CD4-positive, alpha-beta T cell treated with Interleukin-4 for 4 hours (primary cell): ENCODE results near the gene VSNL1.

Experiments
- DNase-seq: peaks from one replicate; pipeline ENCODE4 v3.0.0-alpha.2; 2020

The VSNL1 gene

DNA sequence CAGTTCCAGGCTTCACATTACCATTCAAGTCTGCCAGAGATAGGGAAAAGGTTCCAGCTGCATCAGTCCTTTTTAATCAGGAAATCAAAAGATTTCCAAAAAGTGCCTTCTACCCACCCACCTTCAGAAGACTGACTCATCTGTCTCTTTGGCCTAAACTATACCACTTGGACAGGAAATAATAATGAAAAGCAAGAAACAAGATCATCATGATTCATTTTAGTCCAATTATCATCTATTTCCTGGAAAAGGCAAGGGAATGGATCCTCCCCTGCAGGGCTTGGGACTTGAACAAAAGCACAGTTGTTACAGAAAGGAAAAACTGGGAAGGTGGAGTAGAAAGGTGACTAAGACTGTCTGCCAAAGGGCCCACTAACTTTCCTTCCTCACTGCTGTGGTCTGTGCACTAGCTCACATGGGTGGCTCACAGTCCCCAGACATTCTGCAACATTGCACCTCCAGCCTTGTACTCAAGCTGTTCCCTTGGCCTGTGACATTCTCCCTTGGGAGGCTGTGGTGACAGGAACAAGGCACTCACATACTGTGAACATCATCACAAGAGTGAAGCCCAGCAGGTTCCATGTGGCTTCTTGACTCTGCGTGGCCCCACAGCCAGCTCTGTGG is 75.3 kb downstream of the VSNL1 start:
- no peak for DNase-seq

DNA sequence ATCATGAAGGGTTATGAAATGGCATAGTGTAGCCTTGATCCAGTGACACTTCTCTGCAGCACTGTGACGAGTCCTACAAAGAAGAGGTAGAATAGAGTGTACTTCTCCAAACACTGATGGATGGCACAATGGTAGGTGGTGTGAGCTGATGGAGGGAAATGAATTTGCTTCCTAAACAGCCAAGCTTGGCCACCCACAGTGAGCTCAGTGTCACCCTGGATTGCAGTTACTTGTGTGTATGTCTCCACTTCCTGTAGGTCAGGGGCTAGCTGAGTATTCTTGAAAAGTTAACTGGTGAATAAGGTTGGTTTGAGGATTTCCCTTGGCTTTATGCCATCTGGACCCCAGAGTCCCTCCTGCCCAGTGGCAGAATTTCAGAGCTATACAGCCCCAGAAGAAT is 75.9 kb downstream of the VSNL1 start:
- DNase-seq: no peak

DNA sequence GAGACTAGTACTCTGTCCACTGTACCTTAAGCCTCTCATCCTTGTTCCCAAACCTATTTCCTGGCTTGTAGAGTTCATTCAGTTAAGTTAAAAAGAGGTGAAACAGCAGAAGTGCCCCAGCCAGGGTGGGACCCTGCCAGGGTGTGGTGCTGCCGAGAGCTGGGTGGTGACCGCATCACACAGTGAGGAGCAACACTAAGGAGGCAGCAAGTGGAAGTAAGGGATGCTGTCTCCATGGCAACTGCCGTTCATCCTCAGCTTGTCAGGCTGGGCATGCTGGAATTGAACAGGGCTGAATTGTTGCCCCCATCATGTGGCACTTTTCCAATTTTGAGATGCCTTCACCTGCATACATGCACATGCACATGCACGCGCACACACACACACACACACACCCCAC is 77.0 kb downstream of the VSNL1 start:
- DNase-seq: no peak

DNA sequence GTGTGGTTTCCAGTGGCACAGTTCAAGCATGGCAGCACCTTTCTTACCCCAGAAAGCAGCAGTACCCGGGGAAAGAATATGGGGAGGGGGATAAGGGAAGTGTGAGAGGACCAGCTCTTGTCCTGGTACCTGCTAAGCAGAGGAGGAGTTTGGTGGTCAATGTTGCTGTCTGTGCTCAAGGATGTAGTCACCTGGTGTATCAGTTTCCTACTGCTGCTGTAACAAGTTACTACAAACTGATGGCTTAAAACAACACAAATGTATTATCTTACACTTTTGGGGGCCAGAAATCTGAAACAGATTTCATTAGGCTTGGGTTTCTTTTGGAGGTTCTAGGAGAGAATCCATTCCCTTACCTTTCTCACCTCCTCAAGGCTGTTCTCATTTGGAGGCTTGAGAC is 77.5 kb downstream of the VSNL1 start:
- no peak for DNase-seq

DNA sequence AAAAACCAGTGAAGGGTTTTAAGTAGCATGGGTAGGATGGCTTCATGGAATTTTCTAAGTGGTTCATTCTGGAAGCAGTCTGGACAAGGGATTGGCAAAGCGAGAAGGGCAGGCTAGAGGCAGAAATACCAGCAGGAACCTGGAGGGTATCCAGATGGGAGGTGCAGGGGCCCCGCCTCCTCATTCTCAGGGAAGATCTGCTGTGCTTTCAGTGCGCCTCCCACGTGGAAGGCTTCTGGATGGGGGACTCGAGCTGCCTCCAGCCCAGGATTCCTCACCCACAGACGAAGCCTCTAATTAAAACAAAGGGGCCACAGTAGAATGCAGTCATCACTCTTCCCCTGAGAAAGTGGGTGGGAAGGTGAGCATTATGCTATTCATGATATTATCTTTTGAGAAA is 79.8 kb downstream of the VSNL1 start:
- DNase-seq: no peak

DNA sequence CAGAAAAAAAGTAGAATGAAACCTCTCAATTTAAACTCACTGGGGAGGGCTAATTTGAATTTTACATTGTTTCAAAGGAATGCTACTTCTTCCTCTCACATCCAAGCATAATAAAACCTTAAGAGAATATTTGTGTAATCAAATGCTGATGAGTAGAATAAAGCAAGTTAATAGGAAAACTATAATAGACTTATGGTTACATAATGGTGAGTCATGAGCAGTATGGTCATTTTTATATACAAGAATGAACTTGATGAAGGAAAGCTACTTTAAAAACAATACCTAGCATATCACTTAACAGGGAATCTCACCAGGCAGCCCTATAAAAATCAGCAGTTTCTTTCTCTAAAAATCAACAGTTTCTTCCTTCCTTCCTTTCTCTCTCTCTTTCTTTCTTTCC is 80.3 kb downstream of the VSNL1 start:
- DNase-seq: no peak

DNA sequence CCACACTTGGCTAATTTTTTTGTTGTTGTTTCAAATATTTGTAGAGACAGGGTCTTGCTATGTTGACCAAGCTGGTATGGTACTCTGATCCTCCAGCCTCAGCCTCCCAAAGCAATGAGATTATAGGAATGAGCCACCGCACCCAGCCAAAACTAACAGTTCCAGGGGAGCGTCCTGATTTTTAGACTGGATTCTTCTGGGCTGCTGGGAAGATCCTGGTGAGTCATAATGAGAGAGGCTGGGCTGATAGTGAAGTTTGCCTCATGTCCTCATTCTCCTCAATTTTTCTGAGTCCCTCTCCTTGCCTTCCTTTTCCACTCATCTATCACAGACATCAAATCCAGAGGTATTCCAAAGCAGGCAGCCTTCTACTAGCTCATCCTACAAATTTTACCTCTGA is 81.3 kb downstream of the VSNL1 start:
- no peak for DNase-seq

DNA sequence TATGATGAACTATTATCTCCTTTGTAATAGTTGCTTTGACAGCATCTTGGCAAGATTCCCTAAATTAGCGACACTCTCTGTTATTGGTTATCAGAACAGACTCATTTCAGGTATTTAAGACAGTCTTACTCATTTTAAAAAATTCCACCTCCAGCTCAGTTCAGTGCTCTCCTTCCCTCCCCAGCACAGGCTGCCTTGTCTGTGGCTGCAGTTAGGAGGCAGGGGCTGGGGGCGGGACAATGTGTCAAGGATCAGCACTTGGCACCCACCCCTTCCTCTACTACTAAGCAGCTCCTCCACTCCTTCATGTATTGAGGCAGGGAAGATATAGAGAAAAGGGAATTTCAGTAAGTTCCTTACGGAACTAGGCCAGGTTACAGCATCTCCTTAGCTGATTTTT is 85.0 kb downstream of the VSNL1 start:
- DNase-seq: no peak

DNA sequence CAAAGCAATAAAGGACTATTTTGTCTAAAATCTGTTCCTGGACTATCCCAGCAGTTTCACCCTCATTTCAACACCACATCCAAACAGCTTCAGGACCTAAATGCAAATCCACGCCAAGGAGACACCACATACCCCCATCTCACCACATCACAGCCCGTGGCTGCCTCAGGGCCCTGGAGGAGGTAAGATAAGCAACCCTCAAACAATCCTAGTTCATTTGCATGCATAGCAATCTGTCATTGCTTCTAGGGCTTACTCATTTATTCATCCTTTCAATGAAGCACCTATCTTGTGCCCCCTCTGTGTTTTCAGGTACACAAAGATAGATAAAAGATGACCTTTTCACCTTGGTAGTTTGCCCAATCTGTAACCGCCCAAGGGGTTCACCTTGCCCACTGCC is 86.5 kb downstream of the VSNL1 start:
- no peak for DNase-seq

DNA sequence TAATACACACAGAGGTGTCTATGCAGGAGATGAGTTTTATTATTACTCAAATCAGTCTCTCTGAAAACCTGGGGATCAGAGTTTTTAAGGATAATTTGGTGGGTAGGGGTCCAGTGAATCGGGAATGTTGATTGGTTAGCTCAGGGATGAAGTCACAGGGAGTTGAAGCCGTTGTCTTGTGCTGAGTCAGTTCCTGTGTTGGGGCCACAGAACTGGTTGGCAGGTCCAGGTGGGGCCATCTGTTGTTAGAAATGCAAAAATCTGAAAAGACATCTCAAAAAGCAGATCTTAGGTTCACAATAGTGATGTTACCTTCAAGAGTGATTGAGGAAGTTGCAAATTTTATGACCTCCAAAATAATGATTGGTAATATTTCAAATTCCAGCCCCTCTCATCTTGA is 86.9 kb downstream of the VSNL1 start:
- no peak for DNase-seq

DNA sequence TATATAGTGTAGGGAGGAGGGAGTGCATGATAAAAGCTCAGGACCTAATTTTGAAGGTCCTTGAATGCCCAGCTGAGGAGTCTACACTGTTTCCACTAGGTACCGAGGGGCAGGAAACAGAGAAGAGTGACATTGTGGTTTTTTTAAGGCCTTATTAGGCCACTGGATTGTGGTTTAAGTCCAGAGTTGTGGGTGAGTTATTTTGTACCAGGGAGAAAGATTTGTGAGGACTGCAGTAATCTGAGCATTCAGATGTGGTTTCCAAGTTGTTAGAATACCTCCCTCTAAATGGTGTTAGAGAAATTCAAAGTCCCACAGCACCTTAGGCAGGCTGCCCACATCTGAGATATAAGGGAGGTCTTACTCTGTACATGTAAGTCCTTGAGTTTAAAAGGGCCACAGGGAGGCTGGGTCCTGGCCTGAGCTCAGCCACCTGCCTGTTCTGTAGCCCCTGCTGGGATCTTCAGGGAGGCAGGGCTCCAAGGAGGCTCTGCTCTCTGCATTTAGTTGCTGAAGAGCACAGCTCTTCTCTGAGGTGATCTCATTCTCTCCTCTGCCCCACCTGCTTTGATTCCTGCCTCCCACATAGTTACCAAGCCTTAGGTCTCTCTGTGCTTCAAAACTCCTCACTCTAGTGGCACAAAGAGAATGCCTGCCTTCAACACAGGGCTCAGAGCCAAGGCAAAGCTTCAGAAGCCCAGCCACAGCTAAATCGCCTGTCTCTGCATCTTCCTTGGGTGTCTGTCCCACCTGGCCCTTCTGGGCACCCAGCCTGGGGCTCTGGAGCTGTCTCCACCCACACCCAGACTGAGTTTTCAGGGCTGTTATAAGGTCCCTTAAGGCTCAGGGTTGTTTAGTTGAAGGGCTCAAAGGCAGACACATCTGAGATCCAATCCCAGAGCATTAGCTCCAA is 88.1 kb downstream of the VSNL1 start:
- DNase-seq: no peak

DNA sequence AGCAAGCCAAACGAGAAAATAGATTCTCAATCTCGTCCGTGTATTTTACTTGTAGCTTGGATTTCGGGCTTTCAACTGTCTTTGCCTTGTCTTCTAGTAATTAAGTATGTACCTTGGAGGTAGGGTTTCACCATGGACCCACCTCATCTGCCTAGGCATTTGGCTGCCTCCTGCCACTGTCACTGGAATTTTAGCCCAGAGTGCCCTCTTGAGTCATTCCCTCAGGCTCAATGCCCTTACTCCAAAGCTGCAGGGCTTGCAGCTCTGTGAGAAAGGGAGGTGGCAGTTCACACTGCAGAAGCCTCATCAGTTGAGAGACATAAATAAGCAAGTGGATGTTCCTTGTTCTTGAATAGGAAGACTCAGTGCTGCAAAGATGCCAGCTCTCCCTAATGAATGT is 89.6 kb downstream of the VSNL1 start:
- no peak for DNase-seq

DNA sequence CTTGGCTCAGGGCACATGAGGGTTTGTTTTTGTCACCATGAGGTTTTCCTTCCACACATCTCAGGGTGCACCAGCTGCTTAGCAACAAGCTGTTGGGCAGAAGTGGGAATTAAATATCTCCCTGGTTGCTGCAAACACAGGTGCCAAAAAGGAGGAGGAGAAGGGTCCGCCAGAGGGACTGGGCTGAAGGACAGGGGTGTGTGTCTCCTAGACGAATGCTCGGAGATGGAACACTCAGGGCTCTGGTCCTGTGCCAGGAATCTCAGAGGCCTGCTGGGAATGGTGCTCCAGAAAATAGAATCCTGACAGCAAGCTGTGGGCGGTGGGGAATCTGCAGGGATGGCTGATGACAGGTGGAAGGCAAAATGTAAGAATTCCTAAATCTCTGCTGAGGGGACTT is 94.5 kb downstream of the VSNL1 start:
- no peak for DNase-seq

DNA sequence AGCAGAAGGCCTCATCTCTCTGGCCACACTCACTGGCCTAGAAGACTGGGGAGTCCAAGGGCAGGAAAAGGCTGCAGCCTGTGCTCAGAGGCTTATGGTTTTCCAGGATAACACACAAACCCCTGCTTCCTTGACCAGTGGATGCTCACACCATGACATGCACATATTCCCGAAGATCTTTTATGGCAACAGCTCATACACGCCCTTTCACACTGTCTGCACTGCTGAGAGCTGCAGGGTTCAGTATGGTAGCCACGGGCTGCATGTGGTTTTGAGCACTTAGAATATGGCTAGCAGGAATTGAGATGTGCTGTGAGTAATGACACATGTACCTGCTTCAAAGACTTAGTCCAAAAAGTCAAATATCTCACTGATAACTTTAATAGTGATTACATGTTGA is 95.8 kb downstream of the VSNL1 start:
- DNase-seq: no peak

DNA sequence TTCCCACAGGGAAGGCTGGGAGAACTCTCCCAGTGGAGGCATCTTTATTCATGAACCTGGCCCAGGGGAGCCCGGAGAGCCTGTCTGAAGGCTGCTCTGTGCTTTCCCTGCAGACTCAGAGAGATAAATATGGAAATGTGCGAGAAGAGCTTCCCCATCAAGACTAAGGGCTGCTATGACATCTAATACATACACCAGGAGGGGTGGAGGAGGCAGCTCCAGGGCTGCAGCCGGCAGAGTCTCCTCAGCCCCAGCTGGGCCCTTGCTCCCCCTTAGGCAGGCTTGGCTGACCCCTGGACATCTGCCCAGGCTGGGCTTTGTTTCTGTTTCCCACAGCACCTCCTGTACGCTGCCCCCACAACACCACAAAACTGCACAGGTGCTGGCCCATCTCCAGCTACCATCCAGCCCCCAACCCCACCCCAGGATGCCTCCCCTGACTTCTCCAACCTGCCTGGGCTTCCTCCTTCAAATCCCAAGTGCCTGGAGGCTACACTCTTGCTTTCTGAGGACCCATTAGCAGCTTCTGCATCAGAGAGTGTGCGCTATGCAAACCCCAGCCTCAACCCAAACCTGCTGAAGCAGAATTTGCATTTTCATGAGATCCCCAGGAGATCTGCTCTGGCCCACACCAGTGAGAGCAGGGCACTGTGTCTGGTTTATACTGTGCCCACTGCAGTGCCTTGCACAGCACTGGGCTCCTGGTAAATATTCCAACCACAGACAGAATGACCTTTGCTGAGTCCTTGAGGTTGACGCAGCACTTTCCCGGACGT is 96.8 kb downstream of the VSNL1 start:
- no peak for DNase-seq

DNA sequence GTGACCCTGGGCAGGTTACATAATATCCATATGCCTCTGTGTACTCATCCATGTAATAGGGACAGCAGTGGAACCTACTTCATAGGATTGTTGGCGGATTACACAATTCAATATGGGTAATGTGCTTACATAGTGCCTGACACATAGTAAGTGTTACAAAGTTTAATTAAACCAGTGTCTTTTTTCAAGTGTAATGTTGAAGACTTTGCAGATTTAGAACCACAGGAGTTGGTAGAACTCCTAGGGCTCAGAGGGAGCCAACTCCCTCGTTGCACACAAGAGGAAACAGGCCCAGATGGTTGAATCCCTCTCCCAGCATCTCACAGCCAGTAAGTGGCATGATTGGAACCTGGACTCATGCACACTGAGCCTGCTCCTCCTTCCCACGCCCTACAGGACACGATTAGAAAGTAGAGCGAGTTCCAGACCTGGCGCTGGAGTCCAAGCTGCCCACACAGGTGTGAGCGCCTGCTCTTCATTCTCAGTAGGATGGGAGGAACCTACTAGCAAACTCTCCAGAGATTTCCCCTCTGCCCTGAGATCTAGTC is 97.8 kb downstream of the VSNL1 start:
- no peak for DNase-seq

DNA sequence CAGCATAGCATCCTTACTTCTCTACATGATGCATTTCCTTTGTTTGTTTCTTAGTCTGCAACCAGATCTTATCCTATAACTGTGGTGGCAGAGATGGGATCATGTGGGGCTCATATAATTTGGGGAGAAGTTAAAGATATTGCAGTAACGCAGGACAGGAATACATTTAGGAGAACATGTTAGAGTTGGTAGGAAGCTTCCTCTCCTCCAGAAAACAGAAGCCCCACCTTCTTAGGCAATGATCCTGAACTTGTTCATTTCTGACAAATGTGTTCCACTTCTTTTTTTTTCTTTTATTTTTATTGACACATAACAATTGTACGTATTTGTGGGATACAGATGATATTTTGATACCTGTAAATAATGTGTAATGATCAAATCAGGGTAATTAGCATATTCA is 99.9 kb downstream of the VSNL1 start:
- no peak for DNase-seq

DNA sequence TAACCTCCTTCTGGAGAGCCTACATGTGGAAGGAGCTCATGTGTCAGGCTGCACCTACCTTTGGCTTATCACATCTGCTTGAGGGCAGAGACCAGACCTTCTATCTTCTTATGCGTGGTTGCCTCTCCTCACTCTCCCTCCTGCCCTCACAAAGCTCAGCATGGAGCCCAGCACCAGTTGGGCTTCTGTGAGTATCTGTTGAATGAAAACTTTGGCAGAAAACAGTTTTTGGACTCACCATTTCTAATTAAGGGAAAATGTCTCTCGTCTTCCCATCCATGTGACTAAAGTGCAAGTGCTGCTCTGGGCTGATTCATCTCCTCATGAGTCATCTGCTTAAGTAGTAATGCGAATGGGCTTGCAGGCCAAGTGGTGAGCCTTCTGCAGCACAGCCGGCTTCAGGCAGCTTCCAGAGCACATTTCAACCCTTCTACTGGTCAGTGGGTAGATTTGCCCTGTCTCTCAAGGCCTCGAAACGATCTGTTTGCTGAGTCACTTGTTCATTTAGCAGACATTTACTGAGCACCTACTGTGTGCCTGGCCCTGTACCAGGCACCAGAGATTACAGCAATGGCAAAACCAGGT is 102.6 kb downstream of the VSNL1 start:
- no peak for DNase-seq

DNA sequence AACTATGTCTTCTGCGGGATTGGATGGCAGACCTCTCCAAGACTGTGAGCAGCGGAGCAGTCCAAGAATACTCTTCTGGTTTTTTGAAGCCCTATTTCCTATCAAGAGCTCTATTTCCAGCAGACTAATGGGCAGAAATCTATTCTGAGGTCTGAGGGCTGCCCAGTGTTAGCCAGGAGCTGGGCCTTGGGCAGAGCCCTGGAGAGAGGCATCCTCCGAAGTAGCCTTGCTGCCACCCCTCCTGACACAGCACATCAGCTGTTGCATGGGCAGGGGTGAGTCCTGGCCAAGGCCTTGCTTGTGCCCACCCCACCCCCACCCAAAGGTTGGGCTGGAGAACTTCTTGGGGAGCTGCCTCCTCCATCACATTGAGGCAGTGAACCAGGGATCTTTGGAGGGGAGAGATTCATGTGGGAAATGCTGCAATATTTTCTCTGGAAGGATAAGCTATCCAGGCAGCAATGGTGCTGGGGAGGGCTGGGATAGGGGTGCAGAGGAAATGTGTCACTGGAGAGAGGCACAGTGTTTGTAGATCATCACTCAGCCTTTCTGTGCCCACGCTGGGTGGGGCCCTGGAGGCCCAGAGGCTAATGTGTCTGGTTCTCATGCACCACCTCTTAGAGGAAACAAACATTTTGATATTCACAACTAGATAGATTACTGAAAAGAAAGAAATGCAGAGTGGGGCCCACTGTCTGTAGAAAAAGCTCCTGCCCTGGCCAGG is 104.7 kb downstream of the VSNL1 start:
- no peak for DNase-seq

DNA sequence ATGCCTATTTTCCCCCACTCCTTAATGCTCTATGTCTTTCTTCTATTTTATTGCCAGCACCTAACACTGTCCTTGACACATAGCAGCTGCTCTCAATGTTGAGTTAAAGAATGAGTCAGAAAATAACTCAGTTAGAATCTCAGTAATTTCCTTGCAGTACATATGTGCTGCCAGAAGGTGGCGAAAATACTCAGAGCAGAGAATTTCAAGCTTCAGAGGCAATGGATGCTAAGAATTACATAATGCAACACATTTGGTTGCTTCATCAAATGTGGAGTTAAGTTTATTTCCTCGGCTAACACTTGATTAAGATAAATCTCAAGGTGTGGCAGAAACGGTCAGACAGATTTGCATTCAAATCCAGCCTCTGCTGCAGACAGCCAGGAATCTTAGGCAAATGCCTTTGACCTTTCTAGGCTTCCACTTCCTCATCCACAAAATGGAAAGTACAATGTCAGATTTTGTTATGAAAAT is 105.6 kb downstream of the VSNL1 start:
- DNase-seq: peak; percentile 68

DNA sequence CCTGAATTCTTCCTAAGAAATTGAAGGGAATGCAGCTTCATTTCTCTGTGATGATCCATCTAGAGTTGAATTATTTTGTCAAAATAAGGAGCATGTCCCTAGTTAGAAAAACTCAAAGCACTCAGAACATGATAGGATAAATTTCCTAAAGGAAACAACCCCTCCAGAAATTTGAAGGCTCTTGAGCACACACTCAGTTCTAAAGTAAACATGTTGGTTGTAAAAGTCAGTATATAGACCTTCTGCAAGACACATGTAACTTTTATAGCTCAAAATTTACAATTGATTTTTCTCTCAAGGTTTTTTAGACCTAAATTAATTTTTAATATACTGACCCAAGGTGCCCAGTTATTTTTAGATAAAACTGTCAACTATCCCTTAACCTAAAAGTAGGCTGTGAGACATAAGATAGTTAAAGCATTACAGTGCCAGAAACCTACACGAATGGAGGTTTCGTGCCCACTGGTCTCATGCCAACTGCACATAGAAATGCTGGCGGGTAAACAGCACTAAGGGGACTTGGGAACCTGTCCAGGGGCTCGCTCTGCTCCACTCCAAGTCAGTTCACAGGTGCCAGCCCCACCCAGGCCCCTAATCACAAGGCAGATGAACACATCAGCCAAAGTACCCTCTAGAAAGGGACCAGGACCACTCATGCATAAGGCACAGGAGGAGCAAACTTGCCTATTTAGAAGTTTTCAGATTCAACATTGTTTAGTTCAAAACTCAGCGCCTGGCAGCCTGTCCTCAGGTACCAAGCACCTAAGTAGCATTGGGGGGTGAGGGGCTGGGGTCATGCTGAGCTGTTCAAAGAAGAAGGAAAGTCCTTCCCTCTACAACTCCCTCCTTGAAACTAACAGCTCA is 106.6 kb downstream of the VSNL1 start:
- no peak for DNase-seq
